GM20431 (cell line): ENCODE data around the gene TMEM147.

ENCODE experiments used
- in situ Hi-C: fragments of 300-500 bp; cut with MseI, MboI; formaldehyde crosslinking; loops from one replicate; pipeline ENCODE4 v1.15.0; 2020; ENCODE audit warnings: low sequenced_read_pairs; ENCODE audit not compliant: unreplicated experiment

The TMEM147 gene, protein sequence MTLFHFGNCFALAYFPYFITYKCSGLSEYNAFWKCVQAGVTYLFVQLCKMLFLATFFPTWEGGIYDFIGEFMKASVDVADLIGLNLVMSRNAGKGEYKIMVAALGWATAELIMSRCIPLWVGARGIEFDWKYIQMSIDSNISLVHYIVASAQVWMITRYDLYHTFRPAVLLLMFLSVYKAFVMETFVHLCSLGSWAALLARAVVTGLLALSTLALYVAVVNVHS

GRCh38 chr19:35545001-35545854 is at the start of gene TMEM147:
Gene TMEM147 (plus strand): TSS chr19:35545626. CDS start chr19:35545740, 114 bp downstream.
- in situ Hi-C loops, result no loop called here

DNA sequence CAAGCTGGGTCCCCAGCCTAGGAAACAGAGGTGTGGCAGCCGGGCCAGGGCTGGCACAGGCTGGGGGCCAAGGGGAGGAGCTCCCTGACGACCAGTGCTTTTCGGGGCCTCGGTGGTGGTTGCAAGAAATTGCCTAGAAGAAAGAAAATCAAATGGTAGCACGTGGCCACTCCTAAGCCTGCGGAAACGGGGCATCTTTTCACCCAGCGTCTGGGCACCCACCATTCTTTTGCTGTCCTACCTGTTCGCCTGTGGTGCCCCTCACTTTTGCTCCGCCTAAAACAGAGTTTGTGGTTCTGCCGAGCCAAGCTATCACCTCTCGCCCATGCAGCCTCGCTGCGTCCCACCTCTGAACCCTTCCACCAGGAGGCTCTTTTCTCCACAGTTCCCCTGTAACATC is 48.0 kb upstream of the TMEM147 start:
- in situ Hi-C loops, result no loop called here

DNA sequence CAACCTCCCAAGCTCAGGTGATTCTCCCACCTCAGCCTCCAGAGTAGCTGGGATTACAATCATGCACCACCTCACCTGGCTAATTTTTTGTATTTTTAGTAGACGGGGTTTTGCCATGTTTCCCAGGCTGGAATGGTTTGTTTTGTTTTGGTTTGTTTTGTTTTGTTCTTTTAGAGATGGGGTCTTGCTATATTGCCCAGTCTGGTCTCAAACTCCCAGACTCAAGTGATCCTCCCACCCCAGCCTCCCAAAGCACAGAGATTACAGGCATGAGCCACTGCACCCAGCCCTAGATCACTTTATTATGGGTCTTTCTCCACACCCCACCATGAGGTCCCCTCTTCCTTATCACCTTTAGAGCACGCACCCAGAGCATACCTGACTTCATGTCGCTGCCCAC is 47.2 kb upstream of the TMEM147 start:
- in situ Hi-C loops, result no loop called here

GRCh38 chr19:35498984-35499527 is 46.4 kb upstream of the TMEM147 start:
- in situ Hi-C loops, result no loop called here

GRCh38 chr19:35500611-35501010 is 44.8 kb upstream of the TMEM147 start:
- in situ Hi-C loops, result no loop called here

GRCh38 chr19:35501684-35502083 is 43.7 kb upstream of the TMEM147 start:
- in situ Hi-C loops, result no loop called here

DNA sequence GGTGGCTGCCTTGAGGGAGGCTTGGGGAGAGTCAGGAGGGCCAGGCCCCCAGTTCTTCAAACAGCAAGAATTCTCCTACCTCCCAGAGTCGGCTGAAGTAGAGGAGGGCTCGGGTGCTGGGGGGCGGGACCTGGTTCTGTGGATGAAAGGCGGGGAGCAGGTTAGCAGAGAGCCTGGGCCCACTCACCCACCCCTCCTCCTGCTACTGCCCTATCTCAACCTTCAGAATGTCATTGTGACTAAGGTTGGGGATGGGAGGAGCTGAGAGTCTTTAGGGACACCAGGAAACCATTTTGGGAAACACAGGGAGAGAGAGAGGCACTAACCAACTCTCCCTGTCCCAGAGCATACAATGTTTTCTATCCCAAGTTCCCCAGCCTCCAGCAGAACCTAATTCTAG is 42.7 kb upstream of the TMEM147 start:
- in situ Hi-C loops, result no loop called here

DNA sequence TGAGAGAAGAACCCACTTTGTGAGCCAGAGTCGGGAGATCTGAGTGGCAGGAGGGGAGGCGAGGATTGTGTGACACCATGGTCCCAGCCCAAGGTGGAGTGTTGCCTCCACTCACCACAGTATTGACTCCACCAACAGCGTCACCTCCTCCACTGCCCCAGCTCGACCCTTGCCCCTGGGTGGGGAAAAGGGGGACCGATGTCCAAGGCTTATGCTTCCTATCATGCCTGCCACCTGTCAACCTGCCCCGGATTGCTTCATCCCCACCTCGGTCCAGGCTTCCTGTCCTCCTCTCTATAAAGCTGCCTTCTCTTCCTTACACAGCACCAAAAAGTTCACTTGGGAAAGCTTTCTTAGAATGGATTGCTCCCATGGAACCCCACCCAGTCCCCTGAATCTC is 39.4 kb upstream of the TMEM147 start:
- in situ Hi-C loops, result no loop called here

GRCh38 chr19:35507561-35507960 is 37.9 kb upstream of the TMEM147 start:
- in situ Hi-C loops, result no loop called here

DNA sequence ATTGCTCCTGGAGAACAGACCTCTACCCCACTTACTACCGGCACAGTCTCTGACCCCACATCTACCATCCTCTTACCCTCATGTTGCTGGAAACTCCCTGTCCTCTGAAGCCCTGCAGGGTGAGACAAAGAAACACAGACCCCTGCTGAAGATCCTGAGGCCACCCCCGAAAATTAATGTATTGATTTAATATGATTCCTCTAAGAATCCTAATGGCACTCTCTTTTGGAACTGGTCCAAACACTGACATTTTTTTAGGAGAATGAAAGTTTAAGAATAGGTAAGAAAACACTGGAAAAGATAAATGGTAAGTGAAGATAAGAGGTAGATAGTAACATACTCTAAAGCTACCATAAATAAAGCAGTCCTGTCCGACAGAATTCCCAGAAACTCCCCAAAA is 37.3 kb upstream of the TMEM147 start:
- in situ Hi-C loops, result no loop called here

DNA sequence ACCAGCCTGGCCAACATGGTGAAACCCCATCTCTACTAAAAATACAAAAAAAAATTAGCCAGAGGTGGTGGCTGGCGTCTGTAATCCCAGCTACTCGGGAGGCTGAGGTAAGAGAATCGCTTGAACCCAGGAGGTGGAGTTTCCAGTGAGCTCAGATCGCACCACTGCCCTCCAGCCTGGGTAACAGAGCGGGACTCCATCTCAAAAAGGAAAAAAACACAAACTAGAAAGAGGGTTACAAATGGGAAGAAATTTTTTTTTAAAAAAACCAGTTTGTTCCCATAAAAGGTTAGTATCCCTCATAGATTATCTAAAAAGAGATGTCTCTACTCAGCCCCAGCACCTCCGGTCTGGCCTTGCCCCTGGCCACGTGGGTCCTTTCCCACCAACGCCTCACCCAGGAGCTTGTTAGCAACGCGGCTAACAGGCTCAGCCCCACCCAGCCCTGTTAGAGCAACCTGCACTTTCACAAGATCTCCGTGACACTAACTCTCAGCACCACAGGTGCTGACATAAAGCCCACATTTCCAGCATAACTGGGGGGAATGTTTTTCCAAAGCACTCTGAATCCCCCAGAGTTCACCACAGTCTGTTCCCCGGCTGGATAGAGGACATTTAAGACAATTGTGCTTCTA is 36.3 kb upstream of the TMEM147 start:
- in situ Hi-C loops, result no loop called here

DNA sequence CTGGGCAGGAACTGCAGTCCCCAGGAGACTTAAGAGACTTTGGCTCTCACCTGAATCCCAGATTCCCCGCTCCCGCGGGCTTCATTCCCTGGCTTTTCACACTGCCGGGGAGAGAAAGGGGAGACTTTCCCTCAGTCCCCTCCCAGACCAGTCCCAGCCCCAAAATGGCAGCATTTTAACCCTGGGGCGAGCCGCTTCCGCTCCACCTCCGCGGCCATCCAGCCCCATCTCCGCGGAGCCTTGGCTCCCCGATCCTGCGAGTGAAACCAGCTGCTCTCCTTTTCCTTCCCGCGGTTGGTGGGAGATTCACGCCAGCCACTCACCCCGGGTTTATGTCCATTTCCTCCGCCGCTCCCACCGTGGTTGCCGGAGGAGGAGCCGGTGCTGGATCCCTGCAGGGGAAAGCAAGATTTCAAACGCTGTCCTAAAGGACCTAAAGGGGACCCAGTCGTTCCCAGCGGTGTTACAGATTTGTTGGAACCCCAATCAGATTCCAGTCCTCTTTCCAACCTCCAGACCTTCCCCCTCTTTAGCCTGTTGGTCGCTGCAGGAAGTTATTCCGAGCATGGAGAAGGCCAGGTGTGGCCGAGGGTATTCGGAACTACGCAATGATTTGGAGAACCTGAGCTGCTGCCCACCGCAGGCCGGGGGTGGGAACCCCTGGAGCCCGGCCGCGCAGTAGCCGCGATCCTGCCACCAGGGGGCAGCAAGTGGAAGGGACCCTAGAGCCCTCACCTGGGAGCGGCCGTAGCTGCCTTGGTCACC is 35.4 kb upstream of the TMEM147 start:
- in situ Hi-C loops, result no loop called here

DNA sequence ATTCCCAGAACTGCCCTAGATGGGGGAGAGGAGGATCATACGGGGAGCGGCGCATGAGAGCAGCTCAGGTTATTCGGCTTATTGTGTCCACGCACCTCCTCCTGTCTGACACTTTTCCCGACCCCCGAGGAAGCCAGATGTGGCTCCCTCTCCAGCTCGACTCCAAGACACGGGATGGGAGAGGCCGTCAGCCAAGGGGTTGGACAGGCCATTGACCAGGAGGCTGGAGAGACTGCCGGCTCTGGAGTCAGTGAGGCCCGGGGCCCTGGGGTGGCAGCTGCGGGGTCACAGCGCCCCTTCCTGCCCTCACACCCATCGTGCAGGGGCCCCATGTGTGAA is 34.8 kb upstream of the TMEM147 start:
- in situ Hi-C loops, result no loop called here

DNA sequence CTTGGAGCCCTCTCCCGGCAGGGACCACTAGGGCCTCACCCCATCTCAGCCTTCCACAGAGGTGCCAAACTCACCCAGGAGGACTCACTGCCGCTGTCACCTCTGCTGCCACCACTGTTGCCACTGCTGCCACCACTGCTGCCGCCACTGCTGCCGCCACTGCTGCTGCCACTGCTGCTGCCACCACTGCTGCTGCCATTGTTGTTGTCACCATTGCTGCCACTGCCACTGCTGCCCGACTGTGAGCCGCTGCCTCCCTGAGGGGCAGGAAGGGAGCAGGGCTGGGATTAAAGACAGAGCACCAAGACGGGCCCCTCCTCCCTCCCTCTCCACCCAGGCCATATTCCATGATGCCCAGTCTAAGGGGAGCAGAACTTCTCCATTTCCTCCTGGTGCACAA is 34.1 kb upstream of the TMEM147 start:
- in situ Hi-C loops, result no loop called here

GRCh38 chr19:35512831-35513627 is 32.4 kb upstream of the TMEM147 start:
- in situ Hi-C loops, result no loop called here

- in situ Hi-C loops, result no loop called here
Measured at GRCh38 chr19:35513628-35514281, 31.7 kb upstream of the TMEM147 start, which contains the start of gene DMKN. Gene DMKN (minus strand): TSS chr19:35513649. CDS start chr19:35513475, 174 bp downstream.

- in situ Hi-C loops, result no loop called here
Measured at GRCh38 chr19:35514282-35514809, 31.1 kb upstream of the TMEM147 start.

DNA sequence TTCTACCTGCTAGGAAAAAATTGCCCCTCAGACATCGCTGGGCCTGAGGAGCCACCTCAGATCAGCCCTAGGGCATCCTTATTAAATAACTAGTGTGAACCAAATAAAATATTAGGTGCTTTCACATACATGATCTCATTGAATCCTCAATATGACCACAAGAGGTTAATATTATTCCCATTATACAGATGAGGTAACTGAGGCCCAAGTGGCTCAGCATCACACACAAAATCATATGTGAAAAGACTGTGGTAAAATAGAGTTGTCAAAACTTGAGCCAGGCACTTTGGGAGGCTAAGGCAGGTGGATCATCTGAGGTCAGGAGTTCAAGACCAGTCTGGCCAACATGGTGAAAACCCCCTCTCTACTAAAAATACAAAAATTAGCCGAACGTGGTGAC is 29.1 kb upstream of the TMEM147 start:
- in situ Hi-C loops, result no loop called here

GRCh38 chr19:35517342-35517741 is 28.1 kb upstream of the TMEM147 start:
- in situ Hi-C loops, result no loop called here
